HCT116 (cell line): ENCODE results near the gene GIMAP6. TPM values are rescaled to one million over a fixed set of nuclear protein-coding genes. Genes with fewer than 3 reads are reported as not detected.

Experiments used
- ATAC-seq: fragments of 200-7000 bp; cut with Tn5 transposase; 2 replicates; pipeline ENCODE4 v1.9.1; 2020; ENCODE audit warnings: mild to moderate bottlenecking, moderate library complexity
- BruUV-seq: library from RNA; stranded (reverse); fragments of 400-500 nt; replicated peaks from 2 replicates; lab custom pipeline; 2021; lab: Mats Ljungman, UMichigan
- CTCF ChIA-PET: fragments of 300-600 bp; sonication (Branson Sonifier 250); formaldehyde crosslinking; loops from one replicate; lab custom pipeline; 2021; ENCODE audit warnings: antibody characterized with exemption; lab: Charles Lee
- POLR2A ChIA-PET: fragments of 300-600, 350-600 bp; sonication (Branson Sonifier 250); formaldehyde crosslinking; loops from one replicate; lab custom pipeline; 2021; ENCODE audit warnings: antibody characterized with exemption; lab: Charles Lee
- RAD21 ChIA-PET, 2 experiments: fragments of 300-600 bp; sonication (Branson Sonifier 250); formaldehyde crosslinking; loops; one replicate each; lab custom pipeline; 2023; ENCODE audit warnings: low total read pairs in 2 of 2; ENCODE audit not compliant: uncharacterized antibody in 2 of 2, unreplicated experiment in 2 of 2, low non-redundant PET in 1 of 2; lab: Charles Lee
- DNase-seq: peaks from one replicate; pipeline ENCODE4 v3.0.0-alpha.2; 2010; ENCODE audit warnings: low read depth, low spot score
- H2AFZ ChIP-seq: fragments of 200-600 bp; shearing (Covaris generic), sonication (generic); 2 replicates; pipeline ENCODE4 v1.6.1; 2017; ENCODE audit warnings: low read depth, mixed run types, mixed read lengths, antibody characterized with exemption, low read length; ENCODE audit not compliant: poor library complexity, severe bottlenecking
- H3K27ac ChIP-seq: 2 replicates; pipeline ENCODE4 v1.5.1; 2012; ENCODE audit warnings: low read depth, low read length
- H3K27me3 ChIP-seq: fragments of 200-600 bp; sonication (generic); 2 replicates; pipeline ENCODE4 v1.6.1; 2016; ENCODE audit warnings: mixed run types, low read length, mixed read lengths; ENCODE audit not compliant: insufficient read depth
- H3K36me3 ChIP-seq, 2 experiments: fragments of 200-500 bp in 1 of 2; fragments of 200-600 bp in 1 of 2; sonication (Bioruptor generic) in 1 of 2; sonication (generic) in 1 of 2; 2 replicates each; pipeline versions ENCODE4 v1.5.1 to v1.6.1; 2014 to 2016; ENCODE audit warnings: low read length in 2 of 2, inconsistent platforms in 1 of 2, mixed read lengths in 1 of 2, mixed run types in 1 of 2; ENCODE audit not compliant: insufficient read depth in 2 of 2, control insufficient read depth in 1 of 2
- H3K4me1 ChIP-seq, 2 experiments: fragments of 200-600 bp in 1 of 2; sonication (generic) in 1 of 2; 2 replicates each; pipeline versions ENCODE4 v1.5.1 to v1.6.1; 2012 to 2017; ENCODE audit warnings: low read length in 2 of 2, inconsistent platforms in 1 of 2, mild to moderate bottlenecking in 1 of 2, mixed read lengths in 1 of 2, mixed run types in 1 of 2, moderate library complexity in 1 of 2; ENCODE audit not compliant: insufficient read depth in 2 of 2, control insufficient read depth in 1 of 2
- H3K4me2 ChIP-seq: fragments of 200-600 bp; sonication (generic); 2 replicates; pipeline ENCODE4 v1.6.1; 2017; ENCODE audit warnings: mixed run types, low read length, mixed read lengths
- H3K4me3 ChIP-seq, 2 experiments: fragments of 200-600 bp in 1 of 2; sonication (generic) in 1 of 2; replicated peaks in 1 of 2; 2 replicates each; pipeline ENCODE4 v1.5.1; 2011 to 2016; ENCODE audit warnings: low read length in 2 of 2, control low read depth in 1 of 2, low read depth in 1 of 2, mild to moderate bottlenecking in 1 of 2, mixed read lengths in 1 of 2, mixed run types in 1 of 2
- H3K79me2 ChIP-seq: fragments of 200-600 bp; sonication (generic); 2 replicates; pipeline ENCODE4 v1.6.1; 2017; ENCODE audit warnings: mild to moderate bottlenecking, mixed run types, low read length, moderate library complexity, mixed read lengths; ENCODE audit not compliant: insufficient read depth
- H3K9ac ChIP-seq: fragments of 200-600 bp; sonication (generic); 2 replicates; pipeline ENCODE4 v1.6.1; 2016; ENCODE audit warnings: low read length, mixed read lengths
- H3K9me2 ChIP-seq: fragments of 200-600 bp; sonication (generic), shearing (Covaris generic); 2 replicates; pipeline ENCODE4 v1.6.1; 2017; ENCODE audit warnings: mixed run types, mild to moderate bottlenecking, moderate library complexity; ENCODE audit not compliant: insufficient read depth
- H3K9me3 ChIP-seq, 2 experiments: fragments of 200-500 bp in 1 of 2; fragments of 200-600 bp in 1 of 2; sonication (Bioruptor generic) in 1 of 2; sonication (generic) in 1 of 2; 2 replicates each; pipeline ENCODE4 v1.6.1; 2014 to 2017; ENCODE audit warnings: low read length in 2 of 2, mixed read lengths in 2 of 2, inconsistent platforms in 1 of 2, low read depth in 1 of 2, mild to moderate bottlenecking in 1 of 2, mixed run types in 1 of 2, moderate library complexity in 1 of 2; ENCODE audit not compliant: control insufficient read depth in 1 of 2, insufficient read depth in 1 of 2
- H4K20me1 ChIP-seq: fragments of 200-600 bp; sonication (generic), shearing (Covaris generic); 2 replicates; pipeline ENCODE4 v1.6.1; 2017; ENCODE audit warnings: mixed run types, mild to moderate bottlenecking, moderate library complexity; ENCODE audit not compliant: insufficient read depth
- CBX3 ChIP-seq: IDR thresholded peaks from 2 replicates; pipeline ENCODE4 v1.6.1; 2012; ENCODE audit warnings: low read depth
- CEBPB ChIP-seq: IDR thresholded peaks from 2 replicates; pipeline ENCODE4 v1.6.1; 2012; ENCODE audit warnings: low read depth
- EGR1 ChIP-seq: IDR thresholded peaks from 2 replicates; pipeline ENCODE4 v1.6.1; 2012; ENCODE audit warnings: low read depth
- EZH2 ChIP-seq: fragments of 200-600 bp; sonication (generic); IDR thresholded peaks from 2 replicates; pipeline ENCODE4 v1.6.1; 2017; ENCODE audit warnings: antibody characterized with exemption, mixed run types
- EZH2phosphoT487 ChIP-seq: fragments of 200-600 bp; IDR thresholded peaks from 2 replicates; pipeline ENCODE4 v1.6.1; 2018; ENCODE audit warnings: antibody characterized with exemption, borderline replicate concordance
- JUND ChIP-seq: IDR thresholded peaks from 2 replicates; pipeline ENCODE4 v1.6.1; 2012
- POLR2A ChIP-seq: IDR thresholded peaks from 2 replicates; pipeline ENCODE4 v1.7.0; 2011; ENCODE audit warnings: borderline replicate concordance; ENCODE audit not compliant: insufficient read depth, insufficient read length; ENCODE audit errors: extremely low read depth
- POLR2AphosphoS5 ChIP-seq: IDR thresholded peaks from 2 replicates; pipeline ENCODE4 v1.6.1; 2011; ENCODE audit warnings: mild to moderate bottlenecking, low read depth, low read length, moderate library complexity
- RAD21 ChIP-seq: IDR thresholded peaks from 2 replicates; pipeline ENCODE4 v1.6.1; 2012; ENCODE audit warnings: low read depth, mild to moderate bottlenecking
- SIN3A ChIP-seq: IDR thresholded peaks from 2 replicates; pipeline ENCODE4 v1.6.1; 2012; ENCODE audit warnings: low read depth
- SP1 ChIP-seq: IDR thresholded peaks from 2 replicates; pipeline ENCODE4 v1.6.1; 2012; ENCODE audit warnings: low read depth
- TCF7L2 ChIP-seq: IDR thresholded peaks from 2 replicates; pipeline ENCODE4 v1.7.0; 2011; ENCODE audit warnings: borderline replicate concordance, inconsistent platforms; ENCODE audit not compliant: insufficient read depth, insufficient read length; ENCODE audit errors: extremely low read depth
- YY1 ChIP-seq: IDR thresholded peaks from 2 replicates; pipeline ENCODE4 v1.6.1; 2011; ENCODE audit warnings: low read length, low read depth, moderate library complexity, mild to moderate bottlenecking; ENCODE audit not compliant: insufficient replicate concordance; ENCODE audit errors: extremely low read depth
- ZNF274 ChIP-seq: fragments of 200-500 bp; sonication (Bioruptor generic); IDR thresholded peaks from 2 replicates; pipeline ENCODE4 v1.6.1; 2014; ENCODE audit warnings: mild to moderate bottlenecking, low read depth, low read length, inconsistent platforms
- intact Hi-C: fragments of 100-400 bp; cut with micrococcal nuclease; formaldehyde crosslinking; loops from 2 replicates; pipeline ENCODE4 v1.10.0; 2022
- total RNA-seq: library from RNA; stranded (reverse); gene quantifications from one replicate; pipeline ENCODE4 v1.2.1, GENCODE V29; 2021; ENCODE audit not compliant: unreplicated experiment
- TF ChIP-seq, protein P1 (sequence below): IDR thresholded peaks from 2 replicates; pipeline ENCODE4 v1.6.1; 2012; ENCODE audit warnings: low read depth
- TF ChIP-seq, protein P2 (sequence below): IDR thresholded peaks from 2 replicates; pipeline ENCODE4 v1.6.1; 2012
- TF ChIP-seq, protein P3 (sequence below): IDR thresholded peaks from 2 replicates; pipeline ENCODE4 v1.6.1; 2012
- TF ChIP-seq, protein P4 (sequence below): IDR thresholded peaks from 2 replicates; pipeline ENCODE4 v1.6.1; 2011; ENCODE audit warnings: mild to moderate bottlenecking, low read length, moderate library complexity; ENCODE audit not compliant: insufficient replicate concordance; ENCODE audit errors: extremely low read depth

Gene GIMAP6
- total RNA-seq, 1 experiment from 2014 or later, result 0.12 TPM

DNA sequence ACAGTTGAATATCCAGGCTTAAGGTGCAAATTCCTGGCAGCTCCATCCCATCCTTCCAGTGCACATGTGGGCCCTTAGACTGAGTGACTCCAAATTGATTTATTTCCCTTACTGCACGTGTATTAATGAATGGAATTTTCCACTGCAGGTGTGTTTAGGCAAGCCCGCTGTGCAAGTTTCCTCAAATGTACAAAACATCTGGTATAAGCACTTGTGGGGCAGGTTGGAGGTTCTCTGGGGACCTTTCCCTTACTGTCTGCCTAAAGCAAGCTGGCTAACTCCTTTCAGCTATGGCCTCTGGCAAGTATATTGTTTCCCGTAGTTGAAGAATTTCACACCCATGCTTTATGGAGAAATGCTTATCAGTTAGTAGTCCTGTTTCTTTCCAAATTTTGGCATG is 25.3 kb upstream of the GIMAP6 start (continued):
- TF ChIP-seq, protein P1, sequence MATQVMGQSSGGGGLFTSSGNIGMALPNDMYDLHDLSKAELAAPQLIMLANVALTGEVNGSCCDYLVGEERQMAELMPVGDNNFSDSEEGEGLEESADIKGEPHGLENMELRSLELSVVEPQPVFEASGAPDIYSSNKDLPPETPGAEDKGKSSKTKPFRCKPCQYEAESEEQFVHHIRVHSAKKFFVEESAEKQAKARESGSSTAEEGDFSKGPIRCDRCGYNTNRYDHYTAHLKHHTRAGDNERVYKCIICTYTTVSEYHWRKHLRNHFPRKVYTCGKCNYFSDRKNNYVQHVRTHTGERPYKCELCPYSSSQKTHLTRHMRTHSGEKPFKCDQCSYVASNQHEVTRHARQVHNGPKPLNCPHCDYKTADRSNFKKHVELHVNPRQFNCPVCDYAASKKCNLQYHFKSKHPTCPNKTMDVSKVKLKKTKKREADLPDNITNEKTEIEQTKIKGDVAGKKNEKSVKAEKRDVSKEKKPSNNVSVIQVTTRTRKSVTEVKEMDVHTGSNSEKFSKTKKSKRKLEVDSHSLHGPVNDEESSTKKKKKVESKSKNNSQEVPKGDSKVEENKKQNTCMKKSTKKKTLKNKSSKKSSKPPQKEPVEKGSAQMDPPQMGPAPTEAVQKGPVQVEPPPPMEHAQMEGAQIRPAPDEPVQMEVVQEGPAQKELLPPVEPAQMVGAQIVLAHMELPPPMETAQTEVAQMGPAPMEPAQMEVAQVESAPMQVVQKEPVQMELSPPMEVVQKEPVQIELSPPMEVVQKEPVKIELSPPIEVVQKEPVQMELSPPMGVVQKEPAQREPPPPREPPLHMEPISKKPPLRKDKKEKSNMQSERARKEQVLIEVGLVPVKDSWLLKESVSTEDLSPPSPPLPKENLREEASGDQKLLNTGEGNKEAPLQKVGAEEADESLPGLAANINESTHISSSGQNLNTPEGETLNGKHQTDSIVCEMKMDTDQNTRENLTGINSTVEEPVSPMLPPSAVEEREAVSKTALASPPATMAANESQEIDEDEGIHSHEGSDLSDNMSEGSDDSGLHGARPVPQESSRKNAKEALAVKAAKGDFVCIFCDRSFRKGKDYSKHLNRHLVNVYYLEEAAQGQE, result no peak

DNA sequence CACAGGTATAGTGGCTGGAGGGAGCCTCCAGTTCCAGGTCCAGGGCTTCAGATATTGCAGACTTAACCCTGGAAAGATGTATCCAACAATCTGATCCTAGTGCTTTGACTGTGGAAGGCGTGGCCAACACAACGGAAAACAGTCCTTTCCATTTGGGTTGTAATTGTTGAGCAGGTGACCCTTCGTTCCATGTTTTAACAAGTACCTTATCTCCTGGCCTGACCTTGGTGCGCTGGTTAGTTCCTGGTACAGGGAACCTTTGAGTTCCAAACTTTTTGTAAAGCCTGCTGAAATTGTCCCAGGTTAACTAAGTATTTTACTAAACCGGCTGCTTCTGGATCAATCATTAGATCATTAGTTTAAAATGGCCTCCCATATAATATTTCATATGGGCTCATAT is 23.9 kb upstream of the GIMAP6 start:
- no TSS peak for BruUV-seq
- no peak overlapping the region for H3K4me2 ChIP-seq
- ChIA-PET RAD21 (no interaction called here), CTCF (no interaction called here), POLR2A (no interaction called here)
- H3K36me3 ChIP-seq, result no peaks in the 10 kb centered on the region
- H3K9me2 ChIP-seq, result no peaks in the 10 kb centered on the region
- ATAC-seq (no peak), DNase-seq (no peak)
- TF ChIP-seq POLR2AphosphoS5 (no peak), ZNF274 (no peak), CBX3 (no peak), EZH2 (no peak), RAD21 (no peak), EZH2phosphoT487 (no peak), EGR1 (no peak), SP1 (no peak), TCF7L2 (no peak), JUND (no peak), CEBPB (no peak), POLR2A (no peak), SIN3A (no peak), YY1 (no peak)
- TF ChIP-seq, protein P2, sequence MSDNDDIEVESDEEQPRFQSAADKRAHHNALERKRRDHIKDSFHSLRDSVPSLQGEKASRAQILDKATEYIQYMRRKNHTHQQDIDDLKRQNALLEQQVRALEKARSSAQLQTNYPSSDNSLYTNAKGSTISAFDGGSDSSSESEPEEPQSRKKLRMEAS, result no peak
- TF ChIP-seq, protein P3, sequence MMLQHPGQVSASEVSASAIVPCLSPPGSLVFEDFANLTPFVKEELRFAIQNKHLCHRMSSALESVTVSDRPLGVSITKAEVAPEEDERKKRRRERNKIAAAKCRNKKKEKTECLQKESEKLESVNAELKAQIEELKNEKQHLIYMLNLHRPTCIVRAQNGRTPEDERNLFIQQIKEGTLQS, result no peak
- TF ChIP-seq, protein P4, sequence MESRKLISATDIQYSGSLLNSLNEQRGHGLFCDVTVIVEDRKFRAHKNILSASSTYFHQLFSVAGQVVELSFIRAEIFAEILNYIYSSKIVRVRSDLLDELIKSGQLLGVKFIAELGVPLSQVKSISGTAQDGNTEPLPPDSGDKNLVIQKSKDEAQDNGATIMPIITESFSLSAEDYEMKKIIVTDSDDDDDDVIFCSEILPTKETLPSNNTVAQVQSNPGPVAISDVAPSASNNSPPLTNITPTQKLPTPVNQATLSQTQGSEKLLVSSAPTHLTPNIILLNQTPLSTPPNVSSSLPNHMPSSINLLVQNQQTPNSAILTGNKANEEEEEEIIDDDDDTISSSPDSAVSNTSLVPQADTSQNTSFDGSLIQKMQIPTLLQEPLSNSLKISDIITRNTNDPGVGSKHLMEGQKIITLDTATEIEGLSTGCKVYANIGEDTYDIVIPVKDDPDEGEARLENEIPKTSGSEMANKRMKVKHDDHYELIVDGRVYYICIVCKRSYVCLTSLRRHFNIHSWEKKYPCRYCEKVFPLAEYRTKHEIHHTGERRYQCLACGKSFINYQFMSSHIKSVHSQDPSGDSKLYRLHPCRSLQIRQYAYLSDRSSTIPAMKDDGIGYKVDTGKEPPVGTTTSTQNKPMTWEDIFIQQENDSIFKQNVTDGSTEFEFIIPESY, result no peak
- no peak overlapping the region for H3K4me3 ChIP-seq
- H3K4me1 ChIP-seq, result no peaks in the 10 kb centered on the region
- no peaks in the 10 kb centered on the region for H4K20me1 ChIP-seq
- no peak overlapping the region for H3K27ac ChIP-seq
- peaks cover 4% of the 10 kb centered on the region; the same call in 1 of the 2 replicates for H3K27me3 ChIP-seq
- H3K79me2 ChIP-seq, result no peaks in the 10 kb centered on the region
- H2AFZ ChIP-seq, result no peak overlapping the region
- no peaks in the 10 kb centered on the region for H3K9me3 ChIP-seq
- no peak overlapping the region for H3K9ac ChIP-seq
- intact Hi-C loops, result no loop called here
